Left cardiac atrium (tissue), 4 donors: ENCODE measurements around the gene KRR1. TPM values are rescaled to one million over a fixed set of nuclear protein-coding genes. Genes with fewer than 3 reads are reported as not detected.

ENCODE experiments used
- ATAC-seq, 2 donors: fragments of 200-7000 bp; cut with Tn5 transposase; one replicate each; pipeline ENCODE4 v1.9.1; 2020; ENCODE audit warnings: mild to moderate bottlenecking in 2 of 2, moderate library complexity in 2 of 2
- DNase-seq: peaks from one replicate; pipeline ENCODE4 v3.0.0-alpha.2; 2020
- intact Hi-C, 2 donors: fragments of 100-400 bp; cut with DNase I; formaldehyde crosslinking; loops; one replicate each; pipeline versions ENCODE4 v1.14.1 to v1.15.1; 2022 to 2023
- long read RNA-seq: library from polyadenylated mRNA; unstranded; transcript quantifications from one replicate; pipeline ENCODE4 v2.0.0, GENCODE V29; 2021
- total RNA-seq, 2 donors: library from RNA; stranded (reverse); fragmentation: NEBNext Ultra II Directional; extraction: Animal tissue kit (Norgen Biotek cat#: 25700); gene quantifications; one replicate each; pipeline ENCODE4 v1.2.1, GENCODE V29; 2021
- donor health status: DM: no; HTN: yes; CAD: no.
- donor health status: DM: no; HTN: yes; CAD: no; lungs with severe emphysema.
- donor health status: DM: yes; HTN: yes; CAD: no.
- donor health status: Dilated cardiomyopathy.

Gene KRR1
- total RNA-seq: 10 to 100 TPM; 30.0 to 37.9 TPM
- long read RNA-seq, full-length matches to known transcripts: 8 of 10 reads
- long read RNA-seq, partial matches to known transcripts: 0 of 10 reads
- long read RNA-seq, other reads (novel, unspliced or antisense): 2 of 10 reads

GRCh38 chr12:75511116-75512048 is at the start of gene KRR1:
Gene KRR1 (minus strand): TSS chr12:75511609. CDS start chr12:75511597, 12 bp downstream.
- ATAC-seq (peak; percentile 100), DNase-seq (peak; percentile 94)
- intact Hi-C loops: no loop called here

DNA sequence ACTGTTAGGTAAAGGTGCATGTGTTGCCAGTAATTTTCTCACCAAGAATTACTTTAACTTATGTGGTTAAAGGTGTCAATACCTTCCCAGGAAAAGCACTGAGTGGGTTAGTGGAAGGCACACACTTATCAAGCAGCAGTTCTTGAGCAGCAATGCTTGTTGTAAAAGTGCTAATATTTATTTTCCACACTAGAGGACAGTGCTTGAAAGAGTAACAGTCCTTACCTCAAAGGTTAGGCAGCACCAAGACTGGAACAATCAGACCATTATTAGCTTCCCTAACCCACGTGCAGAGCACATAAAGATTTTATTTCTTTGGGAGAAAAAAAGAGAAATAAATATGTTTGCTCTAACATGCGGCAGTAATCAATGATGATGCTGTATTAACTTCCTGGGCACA is 48.8 kb upstream of the KRR1 start:
- DNase-seq (no peak), ATAC-seq (peak; percentile 69 to 77)
- intact Hi-C loops: loop anchor here in 1 of 2 donors (10.0 kb wide), 1 partner anchor 375 kb away; no protein-coding TSS in a partner anchor

DNA sequence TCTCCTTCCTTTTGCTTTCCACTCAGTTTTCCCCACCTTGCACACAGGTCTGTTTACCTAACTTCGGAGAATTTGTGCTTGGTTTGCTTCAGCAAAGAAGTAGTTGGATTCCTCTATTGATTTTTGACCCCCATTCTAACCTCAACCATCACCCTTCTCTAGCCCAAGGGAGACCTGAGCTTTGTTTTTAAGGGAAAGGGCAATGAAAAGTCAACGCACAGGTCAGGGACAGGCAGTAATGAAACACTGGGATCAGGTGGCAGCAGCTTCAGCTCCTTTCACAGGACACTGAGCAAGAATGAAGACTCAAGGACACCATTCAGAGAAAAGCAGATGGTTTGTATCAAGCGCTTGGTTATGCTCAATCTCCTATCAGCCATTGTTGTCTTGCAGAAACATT is 46.9 kb upstream of the KRR1 start:
- no peak for DNase-seq
- peak in 1 of 2 donors; percentile 7 for ATAC-seq
- intact Hi-C loops: loop anchor here in 1 of 2 donors (10.0 kb wide), 2 partner anchors 167 to 477 kb away; partner anchors contain the start of gene PHLDA1

- DNase-seq: no peak
- ATAC-seq: no peak
- intact Hi-C loops: loop anchor here in 1 of 2 donors (10.0 kb wide), 2 partner anchors 168 to 478 kb away; partner anchors contain the start of gene PHLDA1
These were observed 45.0 kb upstream of the KRR1 start for GRCh38 chr12:75556311-75556899.

- DNase-seq (no peak), ATAC-seq (no peak)
- intact Hi-C loops: loop anchor here in 1 of 2 donors (10.0 kb wide), 2 partner anchors 170 to 480 kb away; partner anchors contain the start of gene PHLDA1
These were observed 43.1 kb upstream of the KRR1 start for GRCh38 chr12:75554556-75554880.

DNA sequence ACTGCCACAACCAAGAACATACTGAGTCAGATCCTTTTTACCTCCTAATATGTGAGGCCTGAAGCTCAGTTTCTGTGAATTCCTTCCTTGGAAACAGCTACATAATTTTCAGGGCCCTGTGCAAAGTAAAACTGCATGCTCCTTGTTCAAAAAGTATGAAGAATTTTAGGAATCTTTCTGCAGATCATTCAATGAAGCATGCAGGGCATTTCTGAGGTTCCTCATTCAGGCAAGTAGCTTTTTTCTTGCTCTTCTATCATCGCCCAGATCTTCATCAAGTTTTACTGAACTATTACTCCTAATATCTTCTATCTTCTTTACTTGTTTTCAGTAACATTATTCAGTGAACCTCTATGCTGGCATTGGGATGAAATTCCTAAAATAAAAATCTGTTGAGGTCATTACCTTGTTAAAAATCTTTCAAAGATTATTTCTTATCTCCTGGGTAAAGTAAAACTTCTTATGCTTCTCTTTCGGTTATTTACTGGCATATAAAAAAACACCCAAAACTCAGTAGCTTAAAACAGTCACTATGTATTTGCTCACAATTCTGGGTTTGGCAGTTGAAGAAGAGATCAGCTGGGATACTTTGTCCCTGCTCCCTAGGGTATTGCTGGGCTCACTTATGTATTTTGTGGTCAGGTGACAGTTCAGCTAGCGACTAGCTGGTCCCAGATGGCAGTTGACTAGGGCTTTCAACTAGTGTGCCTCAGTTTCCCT is 42.6 kb upstream of the KRR1 start:
- no peak for ATAC-seq
- intact Hi-C loops: loop anchor here in 1 of 2 donors (10.0 kb wide), 2 partner anchors 171 to 481 kb away; partner anchors contain the start of gene PHLDA1
- DNase-seq: no peak

GRCh38 chr12:75553398-75553797 is 42.0 kb upstream of the KRR1 start:
- intact Hi-C loops: loop anchor here in 1 of 2 donors (10.0 kb wide), 2 partner anchors 171 to 481 kb away; partner anchors contain the start of gene PHLDA1
- peak; percentile 50 to 61 for ATAC-seq
- DNase-seq: no peak

- ATAC-seq: no peak
- DNase-seq: no peak
- intact Hi-C loops: loop anchor here in 1 of 2 donors (10.0 kb wide), 2 partner anchors 173 to 483 kb away; partner anchors contain the start of gene PHLDA1
These were observed 40.1 kb upstream of the KRR1 start for GRCh38 chr12:75551477-75551876.

- intact Hi-C loops: loop anchor here in 1 of 2 donors (10.0 kb wide), 2 partner anchors 174 to 484 kb away; partner anchors contain the start of gene PHLDA1
- DNase-seq (peak; percentile 64), ATAC-seq (peak; percentile 84 to 86)
These were observed 39.2 kb upstream of the KRR1 start for GRCh38 chr12:75550401-75551240.

DNA sequence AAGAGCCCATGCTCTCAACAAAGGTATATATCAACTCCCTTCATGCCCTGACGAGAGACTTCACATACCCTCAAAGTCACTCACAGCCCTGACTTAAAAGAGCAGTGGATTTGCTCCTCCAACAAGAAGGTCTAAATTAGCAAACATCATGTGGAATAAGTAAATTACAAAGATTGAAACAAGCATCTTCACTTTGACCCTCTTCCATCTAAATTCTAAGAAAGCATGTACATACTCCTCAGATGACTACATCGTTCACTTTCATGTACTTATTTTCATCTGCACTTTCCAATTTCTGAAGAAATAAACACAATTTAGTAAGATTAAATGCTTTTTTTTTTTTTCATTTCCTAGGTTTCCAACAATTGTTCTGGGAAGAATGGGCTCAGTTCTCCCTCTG is 38.6 kb upstream of the KRR1 start:
- no peak for ATAC-seq

GRCh38 chr12:75548879-75549278 is 37.5 kb upstream of the KRR1 start:
- ATAC-seq: no peak
- no peak for DNase-seq
- intact Hi-C loops: no loop called here

More for the DNA sequence above, 38.6 kb upstream of the KRR1 start:
- no peak for DNase-seq
- intact Hi-C loops: loop anchor here in 1 of 2 donors (10.0 kb wide), 2 partner anchors 175 to 485 kb away; partner anchors contain the start of gene PHLDA1

DNA sequence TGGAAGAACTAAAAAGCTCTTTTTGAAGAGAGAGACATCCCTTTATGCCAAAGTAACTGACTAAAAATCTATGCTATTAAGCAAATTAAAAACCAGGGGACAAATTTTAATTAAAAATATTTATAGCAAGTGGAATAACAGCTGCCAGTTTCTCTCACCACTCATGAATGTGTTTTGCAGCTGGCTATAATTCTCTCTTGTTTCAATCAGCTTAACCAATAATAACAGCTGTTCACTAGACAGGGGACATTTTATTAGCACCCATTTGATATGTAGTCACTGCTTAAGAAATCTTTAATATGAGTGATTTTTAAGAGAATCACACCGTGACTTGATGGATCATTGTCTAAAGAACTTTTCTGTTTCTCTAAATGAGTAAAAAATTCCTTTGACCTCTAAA is 34.2 kb upstream of the KRR1 start:
- intact Hi-C loops: no loop called here
- no peak for DNase-seq
- no peak for ATAC-seq

DNA sequence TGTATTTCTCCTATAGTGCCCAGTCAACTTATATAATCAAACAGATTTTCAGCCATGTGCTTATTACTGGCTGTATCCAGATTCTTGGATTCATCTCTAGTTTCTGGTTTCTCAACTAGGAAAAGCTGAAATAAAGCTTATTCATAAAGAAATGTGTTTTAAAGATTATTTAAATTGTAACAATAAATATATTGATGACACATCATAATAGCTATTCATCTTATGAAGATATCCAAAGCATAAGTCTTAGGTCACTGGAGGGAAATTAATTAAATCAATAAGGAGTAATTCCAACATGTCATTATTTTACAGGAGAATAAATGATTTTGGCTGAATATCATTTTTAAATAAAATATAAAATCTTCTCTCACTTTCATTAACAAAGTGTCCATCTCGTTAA is 32.1 kb upstream of the KRR1 start:
- ATAC-seq: no peak
- DNase-seq: no peak
- intact Hi-C loops: no loop called here

GRCh38 chr12:75542942-75543341 is 31.5 kb upstream of the KRR1 start:
- intact Hi-C loops: no loop called here
- ATAC-seq: no peak
- no peak for DNase-seq

GRCh38 chr12:75539889-75540288 is 28.5 kb upstream of the KRR1 start:
- no peak for ATAC-seq
- no peak for DNase-seq
- intact Hi-C loops: no loop called here

DNA sequence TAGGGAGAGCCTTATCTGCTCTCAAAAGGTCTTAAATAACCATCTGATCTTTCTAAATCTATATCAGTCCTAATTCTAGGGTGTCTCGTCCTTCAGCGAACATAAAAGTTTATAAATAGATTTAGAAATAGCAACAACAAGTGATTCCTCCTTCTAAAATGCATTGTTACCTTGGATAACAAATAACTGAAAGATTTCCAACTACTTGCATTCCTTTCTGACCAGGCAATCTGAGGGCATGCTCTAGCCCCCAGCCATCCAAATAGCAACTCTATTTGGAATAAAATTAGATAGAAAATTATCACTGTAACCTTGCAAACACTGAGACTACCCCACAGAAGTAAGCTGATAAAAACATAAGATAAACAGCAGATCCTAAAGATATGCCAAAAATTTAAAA is 21.8 kb upstream of the KRR1 start:
- no peak for ATAC-seq
- no peak for DNase-seq
- intact Hi-C loops: no loop called here

- ATAC-seq (no peak), DNase-seq (no peak)
- intact Hi-C loops: loop anchor here in 1 of 2 donors (5.0 kb wide), 1 partner anchor 507 kb away; no protein-coding TSS in a partner anchor
These were observed 18.4 kb upstream of the KRR1 start for GRCh38 chr12:75529826-75530225.

GRCh38 chr12:75529316-75529715 is 17.9 kb upstream of the KRR1 start:
- ATAC-seq (no peak), DNase-seq (no peak)
- intact Hi-C loops: loop anchor here in 1 of 2 donors (5.0 kb wide), 1 partner anchor 508 kb away; no protein-coding TSS in a partner anchor
